WTC11 (cell line): ENCODE measurements around the gene ZFP69. TPM values are rescaled to one million over a fixed set of nuclear protein-coding genes. Genes with fewer than 3 reads are reported as not detected.

ENCODE experiments used
- ATAC-seq: fragments of 200-7000 bp; cut with Tn5 transposase; 2 replicates; pipeline ENCODE4 v1.10.0; 2021; ENCODE audit warnings: mild to moderate bottlenecking, moderate library complexity
- CTCF ChIA-PET: fragments of 300-600 bp; sonication (Branson Sonifier 250); formaldehyde crosslinking; loops from one replicate; lab custom pipeline; 2021; ENCODE audit warnings: antibody characterized with exemption; lab: Charles Lee
- POLR2A ChIA-PET: fragments of 350-600 bp; sonication (Branson Sonifier 250); formaldehyde crosslinking; loops from one replicate; lab custom pipeline; 2021; ENCODE audit warnings: antibody characterized with exemption; lab: Charles Lee
- DNase-seq: peaks from one replicate; pipeline ENCODE4 v3.0.0; 2021; ENCODE audit warnings: low spot score
- H3K27ac Mint-ChIP-seq: 2 replicates; pipeline ENCODE4 v1.8.0; 2021; ENCODE audit warnings: mixed read lengths
- H3K27me3 Mint-ChIP-seq: 2 replicates; pipeline ENCODE4 v1.8.0; 2021; ENCODE audit warnings: low read depth, mild to moderate bottlenecking, moderate library complexity, mixed read lengths
- H3K36me3 Mint-ChIP-seq: 2 replicates; pipeline ENCODE4 v1.8.0; 2021; ENCODE audit warnings: mixed read lengths
- H3K4me1 Mint-ChIP-seq: 2 replicates; pipeline ENCODE4 v1.8.0; 2022; ENCODE audit warnings: mixed read lengths
- H3K4me3 Mint-ChIP-seq: 2 replicates; pipeline ENCODE4 v1.8.0; 2021; ENCODE audit warnings: mild to moderate bottlenecking, moderate library complexity, mixed read lengths
- H3K9me3 Mint-ChIP-seq: 2 replicates; pipeline ENCODE4 v1.8.0; 2021; ENCODE audit warnings: mixed read lengths
- AR ChIP-seq: fragments of 250-450 bp; sonication (Bioruptor Pico); IDR thresholded peaks from 2 replicates; pipeline ENCODE4 v1.9.0; 2021; ENCODE audit warnings: mild to moderate bottlenecking
- ATF6 ChIP-seq: sonication (generic); formaldehyde crosslinking; IDR thresholded peaks from 2 replicates; pipeline ENCODE4 v1.8.1; 2023; ENCODE audit warnings: mild to moderate bottlenecking, missing genetic modification reagents
- CTCF ChIP-seq: fragments of 200-600 bp; IDR thresholded peaks from 2 replicates; pipeline ENCODE4 v1.8.0; 2022; ENCODE audit warnings: antibody characterized with exemption
- ERG ChIP-seq: fragments of 250-450 bp; sonication (Bioruptor Pico); IDR thresholded peaks from 2 replicates; pipeline ENCODE4 v1.8.0; 2021; ENCODE audit warnings: mild to moderate bottlenecking
- GABPB1 ChIP-seq: sonication (generic); formaldehyde crosslinking; IDR thresholded peaks from 2 replicates; pipeline ENCODE4 v1.8.1; 2023; ENCODE audit warnings: mild to moderate bottlenecking, missing genetic modification reagents
- HMGA2 ChIP-seq: fragments of 250-450 bp; sonication (Bioruptor Pico); IDR thresholded peaks from 2 replicates; pipeline ENCODE4 v1.4.0; 2021; ENCODE audit warnings: mild to moderate bottlenecking, moderate library complexity
- KAT7 ChIP-seq: sonication (generic); formaldehyde crosslinking; IDR thresholded peaks from 2 replicates; pipeline ENCODE4 v1.8.1; 2023; ENCODE audit warnings: missing genetic modification reagents, mild to moderate bottlenecking, borderline replicate concordance
- NR3C1 ChIP-seq: sonication (generic); formaldehyde crosslinking; conservative IDR thresholded peaks from 2 replicates; pipeline ENCODE4 v1.8.1; 2023; ENCODE audit warnings: low read depth, mild to moderate bottlenecking, missing genetic modification reagents
- SOX15 ChIP-seq: fragments of 250-450 bp; sonication (Bioruptor Pico); IDR thresholded peaks from 2 replicates; pipeline ENCODE4 v1.9.0; 2021; ENCODE audit warnings: mild to moderate bottlenecking
- TCF7 ChIP-seq: sonication (generic); formaldehyde crosslinking; IDR thresholded peaks from 2 replicates; pipeline ENCODE4 v1.8.0; 2022; ENCODE audit warnings: mild to moderate bottlenecking, low read depth, missing genetic modification reagents, moderate library complexity
- TEAD4 ChIP-seq: sonication (generic); formaldehyde crosslinking; IDR thresholded peaks from 2 replicates; pipeline ENCODE4 v1.8.0; 2022; ENCODE audit warnings: mild to moderate bottlenecking, missing genetic modification reagents
- ZNF138 ChIP-seq: sonication (generic); formaldehyde crosslinking; conservative IDR thresholded peaks from 2 replicates; pipeline ENCODE4 v1.8.1; 2022; ENCODE audit warnings: mild to moderate bottlenecking, moderate library complexity, missing genetic modification reagents
- ZNF232 ChIP-seq: sonication (generic); formaldehyde crosslinking; IDR thresholded peaks from 2 replicates; pipeline ENCODE4 v1.8.0; 2022; ENCODE audit warnings: mild to moderate bottlenecking, missing genetic modification reagents
- ZNF317 ChIP-seq: sonication (generic); formaldehyde crosslinking; IDR thresholded peaks from 2 replicates; pipeline ENCODE4 v1.8.1; 2023; ENCODE audit warnings: low read depth, mild to moderate bottlenecking, moderate library complexity, missing genetic modification reagents, borderline replicate concordance
- ZNF425 ChIP-seq: fragments of 250-450 bp; sonication (Bioruptor Pico); conservative IDR thresholded peaks from 2 replicates; pipeline ENCODE4 v1.9.0; 2021; ENCODE audit warnings: mild to moderate bottlenecking
- ZNF671 ChIP-seq: fragments of 250-450 bp; sonication (Bioruptor Pico); IDR thresholded peaks from 2 replicates; pipeline ENCODE4 v1.8.0; 2021; ENCODE audit warnings: mild to moderate bottlenecking
- total RNA-seq: library from RNA; stranded (reverse); gene quantifications from 3 replicates; pipeline ENCODE4 v1.2.3, GENCODE V29; 2021
- TF ChIP-seq, protein P1 (sequence below): fragments of 250-450 bp; sonication (Bioruptor Pico); IDR thresholded peaks from 2 replicates; pipeline ENCODE4 v1.9.0; 2021; ENCODE audit warnings: mild to moderate bottlenecking
- TF ChIP-seq, protein P2 (sequence below): sonication (generic); formaldehyde crosslinking; IDR thresholded peaks from 2 replicates; pipeline ENCODE4 v1.8.1; 2023; ENCODE audit warnings: mild to moderate bottlenecking, moderate library complexity, missing genetic modification reagents
- TF ChIP-seq, protein P3 (sequence below): sonication (generic); formaldehyde crosslinking; IDR thresholded peaks from 2 replicates; pipeline ENCODE4 v1.8.1; 2022; ENCODE audit warnings: low read depth, missing genetic modification reagents, borderline replicate concordance

Gene ZFP69
- total RNA-seq, 1 experiment from 2014 or later = 3.2 TPM

- no peak for DNase-seq
- TF ChIP-seq SOX15 (CRISPR knock-in tag) (no peak), TCF7 (no peak), CTCF (no peak), ZNF232 (CRISPR knock-in tag) (no peak), KAT7 (CRISPR knock-in tag) (no peak), ATF6 (CRISPR knock-in tag) (no peak), GABPB1 (no peak), ZNF425 (CRISPR knock-in tag) (no peak), AR (CRISPR knock-in tag) (no peak), ZNF317 (no peak), NR3C1 (CRISPR knock-in tag) (no peak), HMGA2 (CRISPR knock-in tag) (no peak), TEAD4 (CRISPR knock-in tag) (no peak), ERG (CRISPR knock-in tag) (no peak), ZNF671 (no peak), ZNF138 (CRISPR knock-in tag) (no peak)
- TF ChIP-seq, protein P1, sequence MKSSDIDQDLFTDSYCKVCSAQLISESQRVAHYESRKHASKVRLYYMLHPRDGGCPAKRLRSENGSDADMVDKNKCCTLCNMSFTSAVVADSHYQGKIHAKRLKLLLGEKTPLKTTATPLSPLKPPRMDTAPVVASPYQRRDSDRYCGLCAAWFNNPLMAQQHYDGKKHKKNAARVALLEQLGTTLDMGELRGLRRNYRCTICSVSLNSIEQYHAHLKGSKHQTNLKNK (CRISPR knock-in tag) = no peak
- TF ChIP-seq, protein P2, sequence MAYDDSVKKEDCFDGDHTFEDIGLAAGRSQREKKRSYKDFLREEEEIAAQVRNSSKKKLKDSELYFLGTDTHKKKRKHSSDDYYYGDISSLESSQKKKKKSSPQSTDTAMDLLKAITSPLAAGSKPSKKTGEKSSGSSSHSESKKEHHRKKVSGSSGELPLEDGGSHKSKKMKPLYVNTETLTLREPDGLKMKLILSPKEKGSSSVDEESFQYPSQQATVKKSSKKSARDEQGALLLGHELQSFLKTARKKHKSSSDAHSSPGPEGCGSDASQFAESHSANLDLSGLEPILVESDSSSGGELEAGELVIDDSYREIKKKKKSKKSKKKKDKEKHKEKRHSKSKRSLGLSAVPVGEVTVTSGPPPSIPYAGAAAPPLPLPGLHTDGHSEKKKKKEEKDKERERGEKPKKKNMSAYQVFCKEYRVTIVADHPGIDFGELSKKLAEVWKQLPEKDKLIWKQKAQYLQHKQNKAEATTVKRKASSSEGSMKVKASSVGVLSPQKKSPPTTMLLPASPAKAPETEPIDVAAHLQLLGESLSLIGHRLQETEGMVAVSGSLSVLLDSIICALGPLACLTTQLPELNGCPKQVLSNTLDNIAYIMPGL (CRISPR knock-in tag) = no peak
- TF ChIP-seq, protein P3, sequence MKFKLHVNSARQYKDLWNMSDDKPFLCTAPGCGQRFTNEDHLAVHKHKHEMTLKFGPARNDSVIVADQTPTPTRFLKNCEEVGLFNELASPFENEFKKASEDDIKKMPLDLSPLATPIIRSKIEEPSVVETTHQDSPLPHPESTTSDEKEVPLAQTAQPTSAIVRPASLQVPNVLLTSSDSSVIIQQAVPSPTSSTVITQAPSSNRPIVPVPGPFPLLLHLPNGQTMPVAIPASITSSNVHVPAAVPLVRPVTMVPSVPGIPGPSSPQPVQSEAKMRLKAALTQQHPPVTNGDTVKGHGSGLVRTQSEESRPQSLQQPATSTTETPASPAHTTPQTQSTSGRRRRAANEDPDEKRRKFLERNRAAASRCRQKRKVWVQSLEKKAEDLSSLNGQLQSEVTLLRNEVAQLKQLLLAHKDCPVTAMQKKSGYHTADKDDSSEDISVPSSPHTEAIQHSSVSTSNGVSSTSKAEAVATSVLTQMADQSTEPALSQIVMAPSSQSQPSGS (CRISPR knock-in tag) = no peak
- TF ChIP-seq, all 79 proteins: peak for 0
- ChIA-PET POLR2A (no interaction called here), CTCF (no interaction called here)
- peaks cover 47% of the 10 kb centered on the region for H3K27me3 Mint-ChIP-seq
- peaks cover 15% of the 10 kb centered on the region for H3K4me1 Mint-ChIP-seq
- no peak overlapping the region for H3K4me3 Mint-ChIP-seq
- no peak overlapping the region for H3K27ac Mint-ChIP-seq
- H3K36me3 Mint-ChIP-seq = peaks cover 12% of the 10 kb centered on the region
- no peak for ATAC-seq
- H3K9me3 Mint-ChIP-seq = peaks cover 34% of the 10 kb centered on the region
These were observed 1.8 kb upstream of the ZFP69 start for GRCh38 chr1:40475268-40475667.
